ENCODE data around the gene SLC25A36.

DNA sequence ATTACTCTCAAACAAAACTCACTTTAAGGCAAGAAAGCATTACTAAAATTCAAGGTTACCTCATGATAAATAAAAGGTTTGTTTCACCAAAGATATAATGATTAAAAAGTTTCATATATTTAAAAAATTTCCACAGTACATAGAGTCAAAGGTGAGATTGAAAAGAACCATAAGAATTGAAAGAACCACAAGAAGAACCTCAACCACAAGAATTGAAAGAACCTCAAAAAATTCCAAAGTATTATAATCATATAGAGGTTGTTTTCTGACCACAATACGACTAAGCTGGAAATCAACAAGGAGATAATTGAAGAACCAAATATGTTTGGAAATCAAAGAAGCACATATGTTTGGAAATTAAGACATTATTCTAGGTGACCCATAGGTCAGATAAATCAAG, 52.7 kb downstream of the SLC25A36 start:
- TF ChIP-seq, protein P1, sequence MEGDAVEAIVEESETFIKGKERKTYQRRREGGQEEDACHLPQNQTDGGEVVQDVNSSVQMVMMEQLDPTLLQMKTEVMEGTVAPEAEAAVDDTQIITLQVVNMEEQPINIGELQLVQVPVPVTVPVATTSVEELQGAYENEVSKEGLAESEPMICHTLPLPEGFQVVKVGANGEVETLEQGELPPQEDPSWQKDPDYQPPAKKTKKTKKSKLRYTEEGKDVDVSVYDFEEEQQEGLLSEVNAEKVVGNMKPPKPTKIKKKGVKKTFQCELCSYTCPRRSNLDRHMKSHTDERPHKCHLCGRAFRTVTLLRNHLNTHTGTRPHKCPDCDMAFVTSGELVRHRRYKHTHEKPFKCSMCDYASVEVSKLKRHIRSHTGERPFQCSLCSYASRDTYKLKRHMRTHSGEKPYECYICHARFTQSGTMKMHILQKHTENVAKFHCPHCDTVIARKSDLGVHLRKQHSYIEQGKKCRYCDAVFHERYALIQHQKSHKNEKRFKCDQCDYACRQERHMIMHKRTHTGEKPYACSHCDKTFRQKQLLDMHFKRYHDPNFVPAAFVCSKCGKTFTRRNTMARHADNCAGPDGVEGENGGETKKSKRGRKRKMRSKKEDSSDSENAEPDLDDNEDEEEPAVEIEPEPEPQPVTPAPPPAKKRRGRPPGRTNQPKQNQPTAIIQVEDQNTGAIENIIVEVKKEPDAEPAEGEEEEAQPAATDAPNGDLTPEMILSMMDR (IDR thresholded peaks at IDR 0.05): no peak
- no peak for TF ChIP-seq EP300 (IDR thresholded peaks at IDR 0.05)
